ENCODE results near the gene AGR2.
"Not testable (repeated sequence)": the region's sequence is repeated elsewhere in the genome, so short reads cannot be mapped to it uniquely, and the experiment has no call there.

AGR2 gene

GRCh38 chr7:16773884-16774283, 30.9 kb downstream of the AGR2 start:
- DNase-seq (ENCODE audit: low read depth in 2 of 2), result no peak

- DNase-seq (ENCODE audit: low read depth in 2 of 2), result no peak
Observed at GRCh38 chr7:16773326-16773725, 31.5 kb downstream of the AGR2 start.

GRCh38 chr7:16770657-16771329, 34.0 kb downstream of the AGR2 start:
- no peak for DNase-seq (ENCODE audit: low read depth in 2 of 2)

- not testable (repeated sequence) for DNase-seq (ENCODE audit: low read depth in 2 of 2)
Observed at GRCh38 chr7:16769994-16770393, 34.8 kb downstream of the AGR2 start.

- DNase-seq (ENCODE audit: low read depth in 2 of 2), result no peak
Observed at GRCh38 chr7:16765436-16765859, 39.4 kb downstream of the AGR2 start.

GRCh38 chr7:16764942-16765341, 39.9 kb downstream of the AGR2 start:
- no peak for DNase-seq (ENCODE audit: low read depth in 2 of 2)

GRCh38 chr7:16762177-16762576, 42.6 kb downstream of the AGR2 start:
- no peak for DNase-seq (ENCODE audit: low read depth in 2 of 2)

GRCh38 chr7:16759840-16760239, 45.0 kb downstream of the AGR2 start:
- no peak for DNase-seq (ENCODE audit: low read depth in 2 of 2)

GRCh38 chr7:16758631-16759611, 45.9 kb downstream of the AGR2 start:
- no peak for DNase-seq (ENCODE audit: low read depth in 2 of 2)

- no peak for DNase-seq (ENCODE audit: low read depth in 2 of 2)
Observed at GRCh38 chr7:16758036-16758435, 46.8 kb downstream of the AGR2 start.

- no peak for DNase-seq (ENCODE audit: low read depth in 2 of 2)
Observed at GRCh38 chr7:16755397-16755796, 49.4 kb downstream of the AGR2 start.

GRCh38 chr7:16754856-16755317, 49.9 kb downstream of the AGR2 start:
- DNase-seq (ENCODE audit: low read depth in 2 of 2), result no peak

- peak in 1 of 2 donors; percentile 4 for DNase-seq (ENCODE audit: low read depth in 2 of 2)
Observed at GRCh38 chr7:16753932-16754855, 50.6 kb downstream of the AGR2 start.

GRCh38 chr7:16753102-16753931, 51.5 kb downstream of the AGR2 start, which contains the start of gene TSPAN13:
TSPAN13 (plus strand) TSS chr7:16753755; CDS start chr7:16753968, 213 bp downstream.
- peak; percentile 57 to 61 for DNase-seq (ENCODE audit: low read depth in 2 of 2)

GRCh38 chr7:16747102-16747501, 57.7 kb downstream of the AGR2 start:
- no peak for DNase-seq (ENCODE audit: low read depth in 2 of 2)

- DNase-seq (ENCODE audit: low read depth in 2 of 2), result no peak
Observed at GRCh38 chr7:16745645-16746044, 59.2 kb downstream of the AGR2 start.

- no peak for DNase-seq (ENCODE audit: low read depth in 2 of 2)
Observed at GRCh38 chr7:16744518-16745250, 60.1 kb downstream of the AGR2 start.

GRCh38 chr7:16743236-16743635, 61.6 kb downstream of the AGR2 start:
- no peak for DNase-seq (ENCODE audit: low read depth in 2 of 2)

GRCh38 chr7:16742547-16742946, 62.3 kb downstream of the AGR2 start:
- no peak for DNase-seq (ENCODE audit: low read depth in 2 of 2)
